ENCODE measurements around the gene SCNN1B.
A peak's percentile ranks its signal among the peaks of the same experiment; 100 is the strongest.

SCNN1B gene

GRCh38 chr16:23290189-23291062, 11.7 kb upstream of the SCNN1B start:
- Histone ChIP-seq H3K79me2 (ENCODE audit: insufficient read depth, low read length) (no peaks in the 10 kb centered on the region), H2AFZ (ENCODE audit: low read depth, low read length, severe bottlenecking) (peak overlapping the region; percentile 37), H3K9ac (ENCODE audit: low read length) (no peak overlapping the region), H3K36me3 (ENCODE audit: low read length) (no peaks in the 10 kb centered on the region), H3K9me3 (ENCODE audit: insufficient read depth, low read length) (no peaks in the 10 kb centered on the region), H3K4me2 (ENCODE audit: low read depth, low read length, poor library complexity, severe bottlenecking) (no peak overlapping the region), H3F3A (ENCODE audit: insufficient read depth) (0 out of 2 replicates have a peak, but pooled peaks cover 5% of the 10 kb centered on the region), H3K4me3 (ENCODE audit: insufficient read depth, low read length, poor library complexity, severe bottlenecking) (no peak overlapping the region), H3K27ac (ENCODE audit: low read depth, low read length) (no peak overlapping the region), H3K27me3 (ENCODE audit: low read length) (no peaks in the 10 kb centered on the region), H3K9me2 (replicated peaks; ENCODE audit: insufficient read depth, low read length) (no peaks in the 10 kb centered on the region), H4K20me1 (ENCODE audit: low read depth, low read length) (no peaks in the 10 kb centered on the region)
- no peak for TF ChIP-seq CTCF (IDR thresholded peaks at IDR 0.05; ENCODE audit: insufficient read depth, low read length, poor library complexity, severe bottlenecking)
- no peak for TF ChIP-seq EZH2phosphoT487 (conservative IDR thresholded peaks at IDR 0.05; ENCODE audit: low read length)

DNA sequence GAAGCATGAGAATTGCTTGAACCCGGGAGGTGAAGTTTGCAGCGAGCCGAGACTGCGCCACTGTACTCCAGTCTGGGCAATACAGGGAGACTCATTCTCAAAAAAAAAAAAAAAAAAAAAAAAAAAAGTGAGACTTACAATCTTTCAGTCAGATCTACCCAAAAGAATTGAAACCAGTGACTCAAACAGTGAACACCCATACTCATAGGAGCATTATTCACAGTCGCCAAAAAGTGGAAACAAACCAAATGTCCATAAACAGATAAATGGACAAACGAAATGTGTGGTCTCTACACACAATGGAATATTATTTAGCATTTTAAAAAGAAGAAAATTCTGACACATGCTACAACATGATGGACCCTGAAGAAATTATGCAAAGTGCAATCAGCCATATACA, 9.1 kb upstream of the SCNN1B start:
- Histone ChIP-seq H4K20me1 (ENCODE audit: low read depth, low read length) (no peaks in the 10 kb centered on the region), H3K9ac (ENCODE audit: low read length) (no peak overlapping the region), H3K4me3 (ENCODE audit: insufficient read depth, low read length, poor library complexity, severe bottlenecking) (no peak overlapping the region), H3K27me3 (ENCODE audit: low read length) (no peaks in the 10 kb centered on the region), H3K9me3 (ENCODE audit: insufficient read depth, low read length) (no peaks in the 10 kb centered on the region), H3K79me2 (ENCODE audit: insufficient read depth, low read length) (no peaks in the 10 kb centered on the region), H3K9me2 (replicated peaks; ENCODE audit: insufficient read depth, low read length) (no peaks in the 10 kb centered on the region), H3F3A (ENCODE audit: insufficient read depth) (0 out of 2 replicates have a peak, but pooled peaks cover 4% of the 10 kb centered on the region), H2AFZ (ENCODE audit: low read depth, low read length, severe bottlenecking) (no peak overlapping the region), H3K4me2 (ENCODE audit: low read depth, low read length, poor library complexity, severe bottlenecking) (no peak overlapping the region), H3K27ac (ENCODE audit: low read depth, low read length) (no peak overlapping the region), H3K36me3 (ENCODE audit: low read length) (no peaks in the 10 kb centered on the region)
- no peak for TF ChIP-seq EZH2phosphoT487 (conservative IDR thresholded peaks at IDR 0.05; ENCODE audit: low read length)
- no peak for TF ChIP-seq CTCF (IDR thresholded peaks at IDR 0.05; ENCODE audit: insufficient read depth, low read length, poor library complexity, severe bottlenecking)

DNA sequence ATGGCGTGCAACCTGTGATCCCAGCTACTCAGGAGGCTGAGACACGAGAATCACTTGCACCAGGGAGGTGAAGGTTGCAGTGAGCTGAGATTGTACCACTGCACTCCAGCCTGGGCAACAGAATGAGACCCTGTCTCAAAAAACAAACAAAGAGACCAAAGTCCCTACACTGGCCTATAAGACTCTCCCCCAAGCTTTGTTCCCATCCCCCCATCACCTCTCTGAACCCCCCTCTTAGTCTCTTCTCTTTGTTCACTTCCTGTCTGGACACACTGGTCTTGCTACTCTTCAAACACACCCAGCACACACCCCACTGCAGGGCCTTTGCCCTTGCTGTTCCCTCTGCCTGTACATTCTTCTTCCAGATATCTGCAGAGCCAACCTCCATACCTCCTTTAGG, 7.8 kb upstream of the SCNN1B start:
- Histone ChIP-seq H4K20me1 (ENCODE audit: low read depth, low read length) (no peaks in the 10 kb centered on the region), H3K9me3 (ENCODE audit: insufficient read depth, low read length) (no peaks in the 10 kb centered on the region), H3K9me2 (replicated peaks; ENCODE audit: insufficient read depth, low read length) (no peaks in the 10 kb centered on the region), H3K4me3 (ENCODE audit: insufficient read depth, low read length, poor library complexity, severe bottlenecking) (no peak overlapping the region), H2AFZ (ENCODE audit: low read depth, low read length, severe bottlenecking) (peak overlapping the region; percentile 25), H3K27ac (ENCODE audit: low read depth, low read length) (no peak overlapping the region), H3F3A (ENCODE audit: insufficient read depth) (no peaks in the 10 kb centered on the region), H3K36me3 (ENCODE audit: low read length) (no peaks in the 10 kb centered on the region), H3K9ac (ENCODE audit: low read length) (no peak overlapping the region), H3K79me2 (ENCODE audit: insufficient read depth, low read length) (no peaks in the 10 kb centered on the region), H3K27me3 (ENCODE audit: low read length) (no peaks in the 10 kb centered on the region), H3K4me2 (ENCODE audit: low read depth, low read length, poor library complexity, severe bottlenecking) (no peak overlapping the region)
- no peak for TF ChIP-seq CTCF (IDR thresholded peaks at IDR 0.05; ENCODE audit: insufficient read depth, low read length, poor library complexity, severe bottlenecking)
- TF ChIP-seq EZH2phosphoT487 (conservative IDR thresholded peaks at IDR 0.05; ENCODE audit: low read length), result no peak
